C4-2B (cell line): ENCODE data around the gene CD99.

ENCODE experiments used
- ZFX ChIP-seq: fragments of 450-650 bp; IDR thresholded peaks from 2 replicates; pipeline ENCODE4 v1.6.1; 2017
- TF ChIP-seq, protein P1 (sequence below): fragments of 450-650 bp; conservative IDR thresholded peaks from 2 replicates; pipeline ENCODE4 v1.5.1; 2017; ENCODE audit warnings: mild to moderate bottlenecking

DNA sequence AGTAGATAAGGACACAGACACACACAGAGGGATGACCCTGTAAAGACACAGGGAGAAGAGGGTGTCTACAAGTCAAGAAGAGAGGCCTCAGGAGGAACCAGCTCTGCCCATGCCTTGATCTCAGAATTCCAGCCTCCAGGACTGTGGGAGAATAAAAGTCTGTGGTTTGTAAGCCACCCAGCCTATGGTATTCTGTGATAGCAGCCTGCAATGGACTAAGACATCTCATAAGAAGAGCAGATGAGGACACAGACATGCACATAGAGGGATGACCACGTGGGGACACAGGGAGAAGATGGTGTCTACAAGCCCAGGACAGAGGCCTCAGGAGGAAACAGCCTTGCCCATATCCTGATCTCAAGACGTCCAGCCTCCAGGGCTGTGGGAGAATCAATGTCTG is 70.2 kb downstream of the CD99 start:
- TF ChIP-seq, protein P1, sequence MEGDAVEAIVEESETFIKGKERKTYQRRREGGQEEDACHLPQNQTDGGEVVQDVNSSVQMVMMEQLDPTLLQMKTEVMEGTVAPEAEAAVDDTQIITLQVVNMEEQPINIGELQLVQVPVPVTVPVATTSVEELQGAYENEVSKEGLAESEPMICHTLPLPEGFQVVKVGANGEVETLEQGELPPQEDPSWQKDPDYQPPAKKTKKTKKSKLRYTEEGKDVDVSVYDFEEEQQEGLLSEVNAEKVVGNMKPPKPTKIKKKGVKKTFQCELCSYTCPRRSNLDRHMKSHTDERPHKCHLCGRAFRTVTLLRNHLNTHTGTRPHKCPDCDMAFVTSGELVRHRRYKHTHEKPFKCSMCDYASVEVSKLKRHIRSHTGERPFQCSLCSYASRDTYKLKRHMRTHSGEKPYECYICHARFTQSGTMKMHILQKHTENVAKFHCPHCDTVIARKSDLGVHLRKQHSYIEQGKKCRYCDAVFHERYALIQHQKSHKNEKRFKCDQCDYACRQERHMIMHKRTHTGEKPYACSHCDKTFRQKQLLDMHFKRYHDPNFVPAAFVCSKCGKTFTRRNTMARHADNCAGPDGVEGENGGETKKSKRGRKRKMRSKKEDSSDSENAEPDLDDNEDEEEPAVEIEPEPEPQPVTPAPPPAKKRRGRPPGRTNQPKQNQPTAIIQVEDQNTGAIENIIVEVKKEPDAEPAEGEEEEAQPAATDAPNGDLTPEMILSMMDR: no peak
- TF ChIP-seq ZFX: no peak
